ENCODE data around the gene MAD1L1. TPM values are rescaled to one million over a fixed set of nuclear protein-coding genes. Genes with fewer than 3 reads are reported as not detected.

MAD1L1 gene
- total RNA-seq, 1 donor from 2014 or later, result 48.4 TPM

DNA sequence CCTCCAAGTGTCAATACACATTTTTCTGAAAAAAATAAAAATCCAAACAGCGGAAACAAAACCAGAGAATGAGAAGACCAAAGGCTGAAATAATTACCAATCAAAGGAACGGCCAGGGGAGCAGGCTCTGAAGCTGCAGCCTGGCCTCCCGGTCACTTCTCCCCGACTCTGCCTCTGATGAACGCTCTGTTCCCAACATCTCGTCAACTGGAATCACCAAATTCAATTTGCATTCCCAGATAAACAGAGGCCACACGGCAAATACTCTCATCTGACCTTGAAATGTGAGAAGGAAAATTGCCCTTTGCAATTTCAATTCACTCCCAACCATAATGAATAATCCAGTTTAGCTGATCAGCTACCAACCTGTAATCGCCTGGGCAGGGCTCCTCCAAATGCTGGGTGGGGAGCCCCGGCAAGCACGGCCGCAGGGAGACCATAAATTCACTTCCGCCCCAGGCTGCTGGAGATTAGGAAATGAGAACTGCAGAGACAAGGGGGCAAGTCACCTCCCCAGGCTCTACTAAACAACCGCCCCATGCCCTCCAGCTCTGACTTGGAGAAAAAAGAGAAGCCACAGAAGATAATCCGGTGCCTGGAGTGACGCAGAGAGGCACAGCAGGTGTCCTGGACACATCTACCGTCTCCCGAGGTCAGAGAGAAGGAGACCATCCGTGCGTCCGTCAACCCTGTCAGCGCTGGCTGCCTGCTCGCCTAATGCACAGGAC is 153.2 kb downstream of the MAD1L1 start:
- DNase-seq (no peak), ATAC-seq (no peak)
- no peaks in the 10 kb centered on the region for H3K9me3 ChIP-seq
- no peaks in the 10 kb centered on the region for H3K27me3 ChIP-seq
- peaks cover 10% of the 10 kb centered on the region for H3K36me3 ChIP-seq
- H3K4me1 ChIP-seq, result no peaks in the 10 kb centered on the region
- H3K4me3 ChIP-seq, result no peak overlapping the region
- intact Hi-C loops (cut with DNase I), result no loop called here
- H3K27ac ChIP-seq, result no peak overlapping the region
- TF ChIP-seq, protein P1, sequence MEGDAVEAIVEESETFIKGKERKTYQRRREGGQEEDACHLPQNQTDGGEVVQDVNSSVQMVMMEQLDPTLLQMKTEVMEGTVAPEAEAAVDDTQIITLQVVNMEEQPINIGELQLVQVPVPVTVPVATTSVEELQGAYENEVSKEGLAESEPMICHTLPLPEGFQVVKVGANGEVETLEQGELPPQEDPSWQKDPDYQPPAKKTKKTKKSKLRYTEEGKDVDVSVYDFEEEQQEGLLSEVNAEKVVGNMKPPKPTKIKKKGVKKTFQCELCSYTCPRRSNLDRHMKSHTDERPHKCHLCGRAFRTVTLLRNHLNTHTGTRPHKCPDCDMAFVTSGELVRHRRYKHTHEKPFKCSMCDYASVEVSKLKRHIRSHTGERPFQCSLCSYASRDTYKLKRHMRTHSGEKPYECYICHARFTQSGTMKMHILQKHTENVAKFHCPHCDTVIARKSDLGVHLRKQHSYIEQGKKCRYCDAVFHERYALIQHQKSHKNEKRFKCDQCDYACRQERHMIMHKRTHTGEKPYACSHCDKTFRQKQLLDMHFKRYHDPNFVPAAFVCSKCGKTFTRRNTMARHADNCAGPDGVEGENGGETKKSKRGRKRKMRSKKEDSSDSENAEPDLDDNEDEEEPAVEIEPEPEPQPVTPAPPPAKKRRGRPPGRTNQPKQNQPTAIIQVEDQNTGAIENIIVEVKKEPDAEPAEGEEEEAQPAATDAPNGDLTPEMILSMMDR (IDR thresholded peaks at IDR 0.05), result no peak

DNA sequence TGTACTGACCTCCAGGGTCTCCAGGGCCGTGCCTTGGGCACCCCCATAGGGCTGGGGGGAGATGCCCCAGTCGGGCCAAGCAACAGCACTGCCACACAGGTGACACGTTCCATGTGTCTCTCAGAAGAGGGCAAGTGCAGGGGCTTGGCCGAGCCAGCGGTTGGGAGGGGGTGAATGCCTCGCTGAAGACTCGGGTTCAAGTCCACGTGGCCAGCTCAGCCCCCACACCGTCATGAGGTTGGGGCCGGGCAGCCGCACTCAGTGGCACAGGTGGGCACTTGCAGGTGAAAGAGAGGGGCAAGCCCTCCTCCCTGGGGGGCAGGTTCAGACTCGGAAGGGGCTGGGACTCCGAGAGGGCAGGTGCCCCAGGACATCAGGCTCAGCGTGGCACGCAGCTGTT is 153.8 kb downstream of the MAD1L1 start:
- ATAC-seq, result no peak
- DNase-seq, result no peak
- Histone ChIP-seq H3K27ac (no peak overlapping the region), H3K36me3 (peaks cover 8% of the 10 kb centered on the region), H3K4me1 (no peaks in the 10 kb centered on the region), H3K27me3 (no peaks in the 10 kb centered on the region), H3K9me3 (no peaks in the 10 kb centered on the region), H3K4me3 (no peak overlapping the region)
- intact Hi-C loops (cut with DNase I), result no loop called here
- TF ChIP-seq, protein P1 (IDR thresholded peaks at IDR 0.05), result no peak

DNA sequence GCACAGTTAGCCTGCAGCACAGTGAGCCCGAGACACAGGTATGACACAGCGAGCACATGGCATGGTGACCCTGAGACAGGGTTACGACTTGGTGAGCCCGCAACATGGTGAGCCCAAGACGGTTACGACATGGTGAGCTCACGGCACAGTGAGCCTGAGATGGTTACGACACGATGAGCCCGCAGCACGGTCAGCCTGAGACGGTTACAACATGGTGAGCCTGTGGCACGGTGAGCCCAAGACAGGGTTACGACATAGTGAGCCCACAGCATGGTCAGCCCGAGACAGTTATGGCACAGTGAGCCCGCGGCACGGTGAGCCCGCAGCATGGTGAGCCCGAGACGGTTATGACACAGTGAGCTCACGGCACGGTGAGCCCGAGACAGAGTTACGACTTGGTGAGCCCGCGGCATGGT is 156.1 kb downstream of the MAD1L1 start:
- ATAC-seq, result no peak
- Histone ChIP-seq H3K36me3 (no peaks in the 10 kb centered on the region), H3K4me1 (no peaks in the 10 kb centered on the region)

DNA sequence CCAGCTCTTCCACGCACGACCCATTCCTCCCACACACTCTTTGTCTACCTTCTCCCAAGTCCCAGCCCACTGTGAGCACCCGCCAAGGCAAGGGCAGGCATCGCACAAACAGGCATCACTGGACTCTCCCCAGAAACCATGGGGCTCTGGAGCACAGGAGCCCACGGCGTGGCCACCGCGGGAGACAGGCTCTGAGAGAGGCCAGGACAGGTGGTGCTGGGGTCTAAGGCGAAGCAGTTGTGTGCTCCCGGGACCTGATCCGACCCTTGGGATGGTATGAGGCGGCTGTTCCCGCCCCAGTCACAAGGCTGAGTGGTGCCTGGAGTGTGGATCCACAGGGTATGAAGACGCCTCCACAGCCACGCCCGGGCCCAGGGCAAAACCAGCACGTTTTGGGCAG is 156.9 kb downstream of the MAD1L1 start:
- DNase-seq (no peak), ATAC-seq (no peak)
- Histone ChIP-seq H3K9me3 (no peaks in the 10 kb centered on the region), H3K4me1 (no peaks in the 10 kb centered on the region), H3K27me3 (no peaks in the 10 kb centered on the region), H3K36me3 (no peaks in the 10 kb centered on the region), H3K4me3 (no peak overlapping the region), H3K27ac (no peak overlapping the region)
- TF ChIP-seq, protein P1 (IDR thresholded peaks at IDR 0.05), result no peak
- intact Hi-C loops (cut with DNase I), result no loop called here

More for the DNA sequence above, 156.1 kb downstream of the MAD1L1 start:
- Histone ChIP-seq H3K9me3 (no peaks in the 10 kb centered on the region), H3K4me3 (no peak overlapping the region), H3K27ac (no peak overlapping the region), H3K27me3 (no peaks in the 10 kb centered on the region)
- intact Hi-C loops (cut with DNase I), result no loop called here
- TF ChIP-seq, protein P1 (IDR thresholded peaks at IDR 0.05), result no peak
- DNase-seq, result no peak

DNA sequence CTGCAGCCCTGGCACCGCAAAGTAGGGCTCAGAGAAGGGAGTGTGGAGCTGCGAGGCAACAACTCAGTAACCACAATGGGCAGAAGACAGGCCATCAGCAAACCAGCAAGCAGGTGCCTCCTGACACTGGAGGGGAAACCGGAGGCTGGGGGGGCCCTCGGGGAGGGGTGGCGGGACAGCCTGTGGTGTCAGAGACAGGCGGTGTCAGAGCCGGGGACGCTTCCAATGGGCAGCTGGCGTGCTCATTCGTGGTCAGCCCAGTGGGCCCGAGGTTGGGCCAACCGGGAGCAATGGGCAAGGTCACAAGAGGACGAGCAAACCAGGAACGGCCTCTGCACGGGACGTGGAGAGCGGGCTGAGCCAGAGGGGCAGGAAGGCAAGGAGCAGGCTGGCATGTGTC is 158.1 kb downstream of the MAD1L1 start:
- Histone ChIP-seq H3K27me3 (no peaks in the 10 kb centered on the region), H3K27ac (no peak overlapping the region), H3K9me3 (no peaks in the 10 kb centered on the region), H3K4me1 (no peaks in the 10 kb centered on the region), H3K4me3 (no peak overlapping the region), H3K36me3 (no peaks in the 10 kb centered on the region)
- TF ChIP-seq, protein P1 (IDR thresholded peaks at IDR 0.05), result no peak
- no peak for ATAC-seq
- no peak for DNase-seq
- intact Hi-C loops (cut with DNase I), result no loop called here

Data from upper lobe of right lung (tissue), 1 donor.